ENCODE measurements around the gene LRRC25. TPM values are rescaled to one million over a fixed set of nuclear protein-coding genes. Genes with fewer than 3 reads are reported as not detected.

The LRRC25 gene
- total RNA-seq, 4 donors from 2014 or later = 0.34 to 4.2 (median 2.3) TPM

- H3K27me3 ChIP-seq = peaks cover 0 to 10% (median 0%) of the 10 kb centered on the region in 3 donors
- no peak for TF ChIP-seq CTCF (IDR thresholded peaks at IDR 0.05 in 4 of 5, conservative IDR thresholded peaks at IDR 0.05 in 1 of 5)
- TF ChIP-seq POLR2A (IDR thresholded peaks at IDR 0.05) = no peak
- H3K36me3 ChIP-seq = no peaks in the 10 kb centered on the region
- in situ Hi-C loops (cut with MboI; ENCODE audit: low sequenced_read_pairs in 4 of 4) (no loop called here), intact Hi-C loops (cut with DNase I; ENCODE audit: low total_unique reads) (no loop called here)
- H3K4me1 ChIP-seq = peaks cover 12 to 25% of the 10 kb centered on the region in 2 donors
- DNase-seq = no peak
- no peaks in the 10 kb centered on the region for H3K9me3 ChIP-seq
- ATAC-seq = no peak
- H3K27ac ChIP-seq = no peak overlapping the region
- H3K4me3 ChIP-seq = no peak overlapping the region
Measured at GRCh38 chr19:18430417-18431144, 33.2 kb upstream of the LRRC25 start.

GRCh38 chr19:18429717-18430416 is 32.4 kb upstream of the LRRC25 start:
- no peaks in the 10 kb centered on the region for H3K36me3 ChIP-seq
- no peak overlapping the region for H3K4me3 ChIP-seq
- H3K9me3 ChIP-seq = no peaks in the 10 kb centered on the region
- intact Hi-C loops (cut with DNase I; ENCODE audit: low total_unique reads) (no loop called here), in situ Hi-C loops (cut with MboI; ENCODE audit: low sequenced_read_pairs in 4 of 4) (no loop called here)
- DNase-seq = no peak
- peaks cover 16 to 30% of the 10 kb centered on the region in 2 donors for H3K4me1 ChIP-seq
- no peak for ATAC-seq
- H3K27me3 ChIP-seq = peaks cover 0 to 10% (median 0%) of the 10 kb centered on the region in 3 donors
- peak overlapping the region; percentile 49 to 55 (median 51) for H3K27ac ChIP-seq
- TF ChIP-seq POLR2A (IDR thresholded peaks at IDR 0.05) = no peak
- no peak for TF ChIP-seq CTCF (IDR thresholded peaks at IDR 0.05 in 4 of 5, conservative IDR thresholded peaks at IDR 0.05 in 1 of 5)

DNA sequence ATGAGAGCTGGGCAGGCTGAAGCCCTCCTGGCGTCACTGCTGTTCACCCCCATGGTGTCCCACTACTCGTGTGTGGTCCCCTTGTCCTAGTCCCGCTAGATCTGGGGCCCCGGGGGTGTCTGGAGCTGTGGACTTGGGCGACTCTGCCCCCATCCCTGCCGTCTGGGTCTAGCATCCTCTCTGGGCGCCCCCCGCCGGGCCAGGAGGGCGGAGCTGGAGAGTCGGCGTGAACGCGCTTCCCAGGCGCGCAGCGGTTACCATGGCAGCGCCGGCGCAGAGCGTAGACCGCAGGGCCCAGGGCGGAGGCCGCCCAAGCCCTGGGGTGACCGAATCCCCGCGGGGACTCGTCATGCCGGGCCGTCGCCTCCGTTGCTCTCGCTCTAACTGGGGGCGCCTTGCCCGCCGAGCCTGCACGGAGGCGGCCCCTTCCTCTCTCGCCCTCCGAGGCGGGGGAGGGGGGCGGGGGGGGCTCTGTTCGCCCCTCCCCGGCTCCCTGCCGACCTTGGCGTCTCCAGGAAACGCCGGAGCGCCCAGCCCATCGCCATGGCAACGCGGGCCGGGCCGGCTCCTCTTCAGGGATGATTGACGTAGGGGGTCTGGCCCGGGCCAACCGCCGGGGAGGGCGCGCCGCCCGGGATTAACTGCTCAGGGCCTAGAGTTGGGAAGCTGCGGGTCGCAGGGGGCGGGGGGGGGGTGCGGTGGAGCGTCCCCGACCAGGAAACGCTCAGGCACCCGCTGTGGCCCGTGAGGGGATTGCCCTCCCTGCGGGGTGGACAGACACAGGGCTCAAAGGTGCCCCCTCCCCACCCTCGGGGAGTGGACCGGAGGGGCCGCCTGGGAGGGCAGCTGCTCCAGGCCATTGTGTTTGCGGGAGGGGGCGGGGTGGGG is 31.6 kb upstream of the LRRC25 start:
- in situ Hi-C loops (cut with MboI; ENCODE audit: low sequenced_read_pairs in 4 of 4) = no loop called here
- Histone ChIP-seq H3K4me1 (peaks cover 16 to 35% of the 10 kb centered on the region in 2 donors), H3K4me3 (peak overlapping the region in 3 of 4 donors; percentile 29 to 33 (median 32))

More for the DNA sequence above, 31.6 kb upstream of the LRRC25 start:
- ATAC-seq = no peak
- Histone ChIP-seq H3K27ac (peak overlapping the region; percentile 49 to 55 (median 51)), H3K27me3 (peaks cover 0 to 8% (median 0%) of the 10 kb centered on the region in 3 donors), H3K9me3 (no peaks in the 10 kb centered on the region), H3K36me3 (no peaks in the 10 kb centered on the region)
- DNase-seq = no peak
- intact Hi-C loops (cut with DNase I; ENCODE audit: low total_unique reads) = no loop called here
- TF ChIP-seq POLR2A (IDR thresholded peaks at IDR 0.05) (no peak), CTCF (IDR thresholded peaks at IDR 0.05 in 4 of 5, conservative IDR thresholded peaks at IDR 0.05 in 1 of 5) (no peak)
